AG04450 (cell line): Measurements from ENCODE around the gene SMCO4. TPM values are rescaled to one million over a fixed set of nuclear protein-coding genes. Genes with fewer than 3 reads are reported as not detected.

Experiments used
- CTCF ChIA-PET: fragments of 300-600, 350-600 bp; formaldehyde crosslinking; extraction: SDS; loops from one replicate; lab custom pipeline; 2022; ENCODE audit warnings: antibody characterized with exemption, inconsistent platforms; lab: Charles Lee
- POLR2A ChIA-PET: fragments of 350-600 bp; formaldehyde crosslinking; extraction: SDS; loops from one replicate; lab custom pipeline; 2021; ENCODE audit warnings: antibody characterized with exemption, inconsistent platforms; lab: Yijun Ruan, JAX
- DNase-seq: peaks from one replicate; pipeline ENCODE4 v3.0.0-alpha.2; 2011; ENCODE audit warnings: low read depth, low spot score
- H3K27ac ChIP-seq: one replicate; pipeline ENCODE4 v1.5.1; 2012; ENCODE audit warnings: low read depth, low read length, control low read depth
- H3K27me3 ChIP-seq: one replicate; pipeline ENCODE4 v1.6.0; 2012; ENCODE audit warnings: low read length; ENCODE audit not compliant: control insufficient read depth, insufficient read depth
- H3K4me3 ChIP-seq: 2 replicates; pipeline ENCODE4 v1.5.1; 2011; ENCODE audit warnings: mild to moderate bottlenecking, low read depth, low read length, control low read depth
- H3K9me3 ChIP-seq: 2 replicates; pipeline ENCODE4 v1.5.1; 2012; ENCODE audit warnings: low read length; ENCODE audit not compliant: control insufficient read depth, insufficient read depth
- polyA plus RNA-seq: library from polyadenylated mRNA; depleted of rRNA; stranded (reverse); fragments of >200 nt; gene quantifications from 2 replicates; pipeline ENCODE4 v1.2.3, GENCODE V29; 2011
- TF ChIP-seq, protein P1 (sequence below): IDR thresholded peaks from 2 replicates; pipeline ENCODE4 v1.5.1; 2011; ENCODE audit warnings: low read depth, low read length, control low read depth, inconsistent platforms

Gene SMCO4
- polyA plus RNA-seq, 1 experiment = 8.6 TPM

DNA sequence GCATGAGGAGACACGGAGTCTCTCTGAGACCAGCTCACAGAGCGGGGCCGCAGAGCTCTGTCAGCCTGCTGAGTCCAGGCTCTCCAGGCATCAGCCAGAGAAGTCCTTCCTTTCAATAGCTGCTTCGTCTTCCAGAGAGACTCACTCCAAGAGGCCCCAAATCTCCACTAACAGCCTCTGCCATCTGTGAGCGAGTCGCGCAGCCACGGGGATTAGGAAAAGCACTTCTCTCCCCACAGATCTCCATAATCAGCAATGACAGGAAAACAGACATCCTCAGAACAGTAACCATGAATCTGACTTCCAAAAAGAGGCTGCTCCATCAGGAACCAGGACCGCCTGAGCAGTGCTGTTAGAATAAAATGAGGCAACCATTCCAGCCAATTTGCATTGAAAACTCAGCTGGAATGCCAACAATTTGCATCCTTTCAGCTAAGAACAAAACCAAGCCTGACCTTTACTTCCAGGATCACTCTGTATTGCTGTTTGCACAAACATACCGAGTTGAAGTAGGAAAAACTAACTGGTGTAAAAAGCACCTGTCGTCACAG is 65.4 kb downstream of the SMCO4 start:
- Histone ChIP-seq H3K27ac (peak overlapping the region; percentile 21), H3K27me3 (no peaks in the 10 kb centered on the region), H3K9me3 (no peaks in the 10 kb centered on the region), H3K4me3 (no peak overlapping the region)
- TF ChIP-seq, protein P1, sequence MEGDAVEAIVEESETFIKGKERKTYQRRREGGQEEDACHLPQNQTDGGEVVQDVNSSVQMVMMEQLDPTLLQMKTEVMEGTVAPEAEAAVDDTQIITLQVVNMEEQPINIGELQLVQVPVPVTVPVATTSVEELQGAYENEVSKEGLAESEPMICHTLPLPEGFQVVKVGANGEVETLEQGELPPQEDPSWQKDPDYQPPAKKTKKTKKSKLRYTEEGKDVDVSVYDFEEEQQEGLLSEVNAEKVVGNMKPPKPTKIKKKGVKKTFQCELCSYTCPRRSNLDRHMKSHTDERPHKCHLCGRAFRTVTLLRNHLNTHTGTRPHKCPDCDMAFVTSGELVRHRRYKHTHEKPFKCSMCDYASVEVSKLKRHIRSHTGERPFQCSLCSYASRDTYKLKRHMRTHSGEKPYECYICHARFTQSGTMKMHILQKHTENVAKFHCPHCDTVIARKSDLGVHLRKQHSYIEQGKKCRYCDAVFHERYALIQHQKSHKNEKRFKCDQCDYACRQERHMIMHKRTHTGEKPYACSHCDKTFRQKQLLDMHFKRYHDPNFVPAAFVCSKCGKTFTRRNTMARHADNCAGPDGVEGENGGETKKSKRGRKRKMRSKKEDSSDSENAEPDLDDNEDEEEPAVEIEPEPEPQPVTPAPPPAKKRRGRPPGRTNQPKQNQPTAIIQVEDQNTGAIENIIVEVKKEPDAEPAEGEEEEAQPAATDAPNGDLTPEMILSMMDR = no peak
- CTCF ChIA-PET = interaction anchor here (0.6 kb wide), 1 partner anchor 145 kb away, joined by 3 read pairs; no protein-coding TSS in a partner anchor
- POLR2A ChIA-PET = interaction anchor here (0.6 kb wide), 1 partner anchor 525 kb away, joined by 3 read pairs; no protein-coding TSS in a partner anchor
- no peak for DNase-seq

DNA sequence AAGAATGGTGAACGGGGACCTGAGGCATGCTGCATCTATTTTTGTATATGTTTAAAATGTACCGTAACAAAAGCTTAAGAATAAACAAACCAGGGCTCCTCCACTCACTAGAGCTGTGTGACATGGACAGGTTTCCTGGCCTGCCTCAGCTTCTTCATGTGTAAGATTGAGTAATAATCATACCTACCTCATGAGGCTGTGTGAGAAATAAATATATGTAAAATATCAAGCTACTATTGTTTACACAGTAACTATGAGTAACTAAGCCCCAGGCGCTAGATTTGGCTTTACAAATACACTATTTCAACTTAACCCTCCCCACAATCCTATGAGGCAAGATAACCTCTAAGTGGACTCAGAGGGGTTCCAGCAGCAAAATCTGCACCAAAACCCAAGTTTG is 66.4 kb downstream of the SMCO4 start:
- TF ChIP-seq, protein P1 = no peak
- Histone ChIP-seq H3K27ac (no peak overlapping the region), H3K4me3 (no peak overlapping the region), H3K27me3 (no peaks in the 10 kb centered on the region), H3K9me3 (no peaks in the 10 kb centered on the region)
- ChIA-PET CTCF (no interaction called here), POLR2A (interaction anchor here (1.0 kb wide), 1 partner anchor 10 kb away, joined by 3 read pairs; no protein-coding TSS in a partner anchor)
- DNase-seq = peak; percentile 55

DNA sequence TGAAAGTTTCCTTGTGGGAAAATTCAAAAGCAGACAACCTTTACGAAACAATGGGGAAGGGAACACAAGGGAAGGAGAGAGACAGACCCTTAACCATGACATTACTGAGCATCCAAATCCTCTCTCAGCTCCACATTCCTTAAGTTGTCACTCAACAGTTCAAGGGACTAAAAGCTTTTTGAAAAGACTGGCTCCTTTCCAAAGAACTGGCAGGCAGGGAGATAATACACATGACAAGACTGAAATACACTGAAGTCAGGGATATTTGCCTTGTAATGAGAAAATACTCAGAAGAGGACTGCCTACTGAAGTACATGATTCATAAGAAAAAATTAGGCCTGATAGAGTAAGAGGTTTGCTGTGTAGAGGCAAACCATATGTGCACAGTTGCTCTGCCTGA is 69.1 kb downstream of the SMCO4 start:
- TF ChIP-seq, protein P1 = no peak
- H3K9me3 ChIP-seq = no peaks in the 10 kb centered on the region
- H3K27me3 ChIP-seq = no peaks in the 10 kb centered on the region
- POLR2A ChIA-PET = no interaction called here
- no peak for DNase-seq
- H3K4me3 ChIP-seq = no peak overlapping the region
- no peak overlapping the region for H3K27ac ChIP-seq
- CTCF ChIA-PET = no interaction called here

DNA sequence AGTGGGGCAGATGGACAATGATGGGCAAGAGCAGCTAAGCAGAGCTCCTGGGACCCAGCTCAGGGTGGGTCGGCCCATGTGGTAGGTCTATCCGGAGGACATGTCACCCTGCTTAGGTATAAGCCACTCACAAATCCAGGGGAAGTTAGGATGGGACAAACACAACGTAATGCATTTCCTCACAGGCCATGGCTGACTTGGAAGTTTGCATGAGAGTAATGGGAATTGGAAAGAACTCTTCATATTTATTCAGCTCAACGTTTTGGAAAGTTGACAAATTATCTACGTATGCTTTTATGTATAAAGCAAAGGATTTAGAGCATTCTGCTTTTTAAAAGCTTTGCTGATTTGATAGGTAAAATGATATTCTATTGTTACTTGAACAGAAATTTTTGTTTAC is 74.9 kb downstream of the SMCO4 start:
- no peak overlapping the region for H3K27ac ChIP-seq
- no peaks in the 10 kb centered on the region for H3K9me3 ChIP-seq
- POLR2A ChIA-PET = no interaction called here
- TF ChIP-seq, protein P1 = no peak
- no peaks in the 10 kb centered on the region for H3K27me3 ChIP-seq
- H3K4me3 ChIP-seq = no peak overlapping the region
- DNase-seq = no peak
- CTCF ChIA-PET = interaction anchor here (0.6 to 0.7 kb wide), 2 partner anchors 37 to 284 kb away, joined by 3 read pairs; no protein-coding TSS in a partner anchor

DNA sequence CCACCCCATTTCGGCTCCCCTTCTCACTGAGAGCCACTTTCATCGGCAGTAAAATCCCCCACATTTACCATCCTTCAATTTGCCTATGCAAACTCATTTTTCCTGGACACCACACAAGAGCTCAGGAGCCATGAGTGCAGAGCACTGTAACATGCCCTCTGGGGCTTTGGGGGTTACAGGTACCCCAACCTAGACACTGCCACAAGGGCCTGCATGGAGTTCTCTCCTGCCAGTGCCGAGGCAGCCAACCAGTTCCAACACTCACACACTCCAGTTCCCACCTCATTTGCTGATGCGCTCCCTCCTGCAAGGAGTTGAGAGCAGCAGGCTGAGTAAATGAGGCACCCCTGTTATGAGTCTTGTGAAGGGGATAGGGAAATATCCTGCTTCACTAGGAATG is 76.1 kb downstream of the SMCO4 start:
- TF ChIP-seq, protein P1 = no peak
- CTCF ChIA-PET = no interaction called here
- DNase-seq = no peak
- no peaks in the 10 kb centered on the region for H3K27me3 ChIP-seq
- H3K9me3 ChIP-seq = no peaks in the 10 kb centered on the region
- H3K27ac ChIP-seq = no peak overlapping the region
- POLR2A ChIA-PET = no interaction called here
- H3K4me3 ChIP-seq = no peak overlapping the region
